HCT116 (cell line): ENCODE results near the gene ITSN1. TPM values are rescaled to one million over a fixed set of nuclear protein-coding genes. Genes with fewer than 3 reads are reported as not detected.

Experiments used
- ATAC-seq: fragments of 200-7000 bp; cut with Tn5 transposase; 2 replicates; pipeline ENCODE4 v1.9.1; 2020; ENCODE audit warnings: mild to moderate bottlenecking, moderate library complexity
- BruUV-seq: library from RNA; stranded (reverse); fragments of 400-500 nt; replicated peaks from 2 replicates; lab custom pipeline; 2021; lab: Mats Ljungman, UMichigan
- CTCF ChIA-PET: fragments of 300-600 bp; sonication (Branson Sonifier 250); formaldehyde crosslinking; loops from one replicate; lab custom pipeline; 2021; ENCODE audit warnings: antibody characterized with exemption; lab: Charles Lee
- POLR2A ChIA-PET: fragments of 300-600, 350-600 bp; sonication (Branson Sonifier 250); formaldehyde crosslinking; loops from one replicate; lab custom pipeline; 2021; ENCODE audit warnings: antibody characterized with exemption; lab: Charles Lee
- RAD21 ChIA-PET, 2 experiments: fragments of 300-600 bp; sonication (Branson Sonifier 250); formaldehyde crosslinking; loops; one replicate each; lab custom pipeline; 2023; ENCODE audit warnings: low total read pairs in 2 of 2; ENCODE audit not compliant: uncharacterized antibody in 2 of 2, unreplicated experiment in 2 of 2, low non-redundant PET in 1 of 2; lab: Charles Lee
- DNase-seq: peaks from one replicate; pipeline ENCODE4 v3.0.0-alpha.2; 2010; ENCODE audit warnings: low read depth, low spot score
- H2AFZ ChIP-seq: fragments of 200-600 bp; shearing (Covaris generic), sonication (generic); 2 replicates; pipeline ENCODE4 v1.6.1; 2017; ENCODE audit warnings: low read depth, mixed run types, mixed read lengths, antibody characterized with exemption, low read length; ENCODE audit not compliant: poor library complexity, severe bottlenecking
- H3K27ac ChIP-seq: 2 replicates; pipeline ENCODE4 v1.5.1; 2012; ENCODE audit warnings: low read depth, low read length
- H3K27me3 ChIP-seq: fragments of 200-600 bp; sonication (generic); 2 replicates; pipeline ENCODE4 v1.6.1; 2016; ENCODE audit warnings: mixed run types, low read length, mixed read lengths; ENCODE audit not compliant: insufficient read depth
- H3K36me3 ChIP-seq, 2 experiments: fragments of 200-500 bp in 1 of 2; fragments of 200-600 bp in 1 of 2; sonication (Bioruptor generic) in 1 of 2; sonication (generic) in 1 of 2; 2 replicates each; pipeline versions ENCODE4 v1.5.1 to v1.6.1; 2014 to 2016; ENCODE audit warnings: low read length in 2 of 2, inconsistent platforms in 1 of 2, mixed read lengths in 1 of 2, mixed run types in 1 of 2; ENCODE audit not compliant: insufficient read depth in 2 of 2, control insufficient read depth in 1 of 2
- H3K4me1 ChIP-seq, 2 experiments: fragments of 200-600 bp in 1 of 2; sonication (generic) in 1 of 2; 2 replicates each; pipeline versions ENCODE4 v1.5.1 to v1.6.1; 2012 to 2017; ENCODE audit warnings: low read length in 2 of 2, inconsistent platforms in 1 of 2, mild to moderate bottlenecking in 1 of 2, mixed read lengths in 1 of 2, mixed run types in 1 of 2, moderate library complexity in 1 of 2; ENCODE audit not compliant: insufficient read depth in 2 of 2, control insufficient read depth in 1 of 2
- H3K4me2 ChIP-seq: fragments of 200-600 bp; sonication (generic); 2 replicates; pipeline ENCODE4 v1.6.1; 2017; ENCODE audit warnings: mixed run types, low read length, mixed read lengths
- H3K4me3 ChIP-seq, 2 experiments: fragments of 200-600 bp in 1 of 2; sonication (generic) in 1 of 2; replicated peaks in 1 of 2; 2 replicates each; pipeline ENCODE4 v1.5.1; 2011 to 2016; ENCODE audit warnings: low read length in 2 of 2, control low read depth in 1 of 2, low read depth in 1 of 2, mild to moderate bottlenecking in 1 of 2, mixed read lengths in 1 of 2, mixed run types in 1 of 2
- H3K79me2 ChIP-seq: fragments of 200-600 bp; sonication (generic); 2 replicates; pipeline ENCODE4 v1.6.1; 2017; ENCODE audit warnings: mild to moderate bottlenecking, mixed run types, low read length, moderate library complexity, mixed read lengths; ENCODE audit not compliant: insufficient read depth
- H3K9ac ChIP-seq: fragments of 200-600 bp; sonication (generic); 2 replicates; pipeline ENCODE4 v1.6.1; 2016; ENCODE audit warnings: low read length, mixed read lengths
- H3K9me2 ChIP-seq: fragments of 200-600 bp; sonication (generic), shearing (Covaris generic); 2 replicates; pipeline ENCODE4 v1.6.1; 2017; ENCODE audit warnings: mixed run types, mild to moderate bottlenecking, moderate library complexity; ENCODE audit not compliant: insufficient read depth
- H3K9me3 ChIP-seq, 2 experiments: fragments of 200-500 bp in 1 of 2; fragments of 200-600 bp in 1 of 2; sonication (Bioruptor generic) in 1 of 2; sonication (generic) in 1 of 2; 2 replicates each; pipeline ENCODE4 v1.6.1; 2014 to 2017; ENCODE audit warnings: low read length in 2 of 2, mixed read lengths in 2 of 2, inconsistent platforms in 1 of 2, low read depth in 1 of 2, mild to moderate bottlenecking in 1 of 2, mixed run types in 1 of 2, moderate library complexity in 1 of 2; ENCODE audit not compliant: control insufficient read depth in 1 of 2, insufficient read depth in 1 of 2
- H4K20me1 ChIP-seq: fragments of 200-600 bp; sonication (generic), shearing (Covaris generic); 2 replicates; pipeline ENCODE4 v1.6.1; 2017; ENCODE audit warnings: mixed run types, mild to moderate bottlenecking, moderate library complexity; ENCODE audit not compliant: insufficient read depth
- EGR1 ChIP-seq: IDR thresholded peaks from 2 replicates; pipeline ENCODE4 v1.6.1; 2012; ENCODE audit warnings: low read depth
- ELF1 ChIP-seq: IDR thresholded peaks from 2 replicates; pipeline ENCODE4 v1.6.1; 2012; ENCODE audit warnings: low read depth, borderline replicate concordance
- EZH2phosphoT487 ChIP-seq: fragments of 200-600 bp; IDR thresholded peaks from 2 replicates; pipeline ENCODE4 v1.6.1; 2018; ENCODE audit warnings: antibody characterized with exemption, borderline replicate concordance
- FOSL1 ChIP-seq: IDR thresholded peaks from 2 replicates; pipeline ENCODE4 v1.6.1; 2012; ENCODE audit warnings: low read depth
- JUND ChIP-seq: IDR thresholded peaks from 2 replicates; pipeline ENCODE4 v1.6.1; 2012
- MAX ChIP-seq: IDR thresholded peaks from 2 replicates; pipeline ENCODE4 v1.6.1; 2012
- POLR2A ChIP-seq: IDR thresholded peaks from 2 replicates; pipeline ENCODE4 v1.7.0; 2011; ENCODE audit warnings: borderline replicate concordance; ENCODE audit not compliant: insufficient read depth, insufficient read length; ENCODE audit errors: extremely low read depth
- POLR2AphosphoS5 ChIP-seq: IDR thresholded peaks from 2 replicates; pipeline ENCODE4 v1.6.1; 2011; ENCODE audit warnings: mild to moderate bottlenecking, low read depth, low read length, moderate library complexity
- RAD21 ChIP-seq: IDR thresholded peaks from 2 replicates; pipeline ENCODE4 v1.6.1; 2012; ENCODE audit warnings: low read depth, mild to moderate bottlenecking
- SIN3A ChIP-seq: IDR thresholded peaks from 2 replicates; pipeline ENCODE4 v1.6.1; 2012; ENCODE audit warnings: low read depth
- SP1 ChIP-seq: IDR thresholded peaks from 2 replicates; pipeline ENCODE4 v1.6.1; 2012; ENCODE audit warnings: low read depth
- TCF7L2 ChIP-seq: IDR thresholded peaks from 2 replicates; pipeline ENCODE4 v1.7.0; 2011; ENCODE audit warnings: borderline replicate concordance, inconsistent platforms; ENCODE audit not compliant: insufficient read depth, insufficient read length; ENCODE audit errors: extremely low read depth
- YY1 ChIP-seq: IDR thresholded peaks from 2 replicates; pipeline ENCODE4 v1.6.1; 2011; ENCODE audit warnings: low read length, low read depth, moderate library complexity, mild to moderate bottlenecking; ENCODE audit not compliant: insufficient replicate concordance; ENCODE audit errors: extremely low read depth
- ZFX ChIP-seq: fragments of 450-650 bp; IDR thresholded peaks from 2 replicates; pipeline ENCODE4 v1.6.1; 2017
- ZNF274 ChIP-seq: fragments of 200-500 bp; sonication (Bioruptor generic); IDR thresholded peaks from 2 replicates; pipeline ENCODE4 v1.6.1; 2014; ENCODE audit warnings: mild to moderate bottlenecking, low read depth, low read length, inconsistent platforms
- intact Hi-C: fragments of 100-400 bp; cut with micrococcal nuclease; formaldehyde crosslinking; loops from 2 replicates; pipeline ENCODE4 v1.10.0; 2022
- total RNA-seq: library from RNA; stranded (reverse); gene quantifications from one replicate; pipeline ENCODE4 v1.2.1, GENCODE V29; 2021; ENCODE audit not compliant: unreplicated experiment
- TF ChIP-seq, protein P1 (sequence below): IDR thresholded peaks from 2 replicates; pipeline ENCODE4 v1.6.1; 2012
- TF ChIP-seq, protein P2 (sequence below), 3 experiments: fragments of 200-600 bp in 1 of 3; sonication (generic) in 1 of 3; IDR thresholded peaks in 2 of 3; conservative IDR thresholded peaks in 1 of 3; 2 replicates each; pipeline ENCODE4 v1.5.1; 2012 to 2017; ENCODE audit warnings: low read depth in 2 of 3, low read length in 2 of 3, antibody characterized with exemption in 1 of 3, borderline replicate concordance in 1 of 3, control low read depth in 1 of 3, mild to moderate bottlenecking in 1 of 3, mixed read lengths in 1 of 3, mixed run types in 1 of 3, moderate library complexity in 1 of 3; ENCODE audit not compliant: insufficient read depth in 1 of 3
- TF ChIP-seq, protein P3 (sequence below): IDR thresholded peaks from 2 replicates; pipeline ENCODE4 v1.6.1; 2012; ENCODE audit warnings: low read depth
- TF ChIP-seq, protein P4 (sequence below): IDR thresholded peaks from 2 replicates; pipeline ENCODE4 v1.6.1; 2011; ENCODE audit warnings: mild to moderate bottlenecking, low read length, moderate library complexity; ENCODE audit not compliant: insufficient replicate concordance; ENCODE audit errors: extremely low read depth

The ITSN1 gene
- total RNA-seq, 1 experiment from 2014 or later = 25.8 TPM

DNA sequence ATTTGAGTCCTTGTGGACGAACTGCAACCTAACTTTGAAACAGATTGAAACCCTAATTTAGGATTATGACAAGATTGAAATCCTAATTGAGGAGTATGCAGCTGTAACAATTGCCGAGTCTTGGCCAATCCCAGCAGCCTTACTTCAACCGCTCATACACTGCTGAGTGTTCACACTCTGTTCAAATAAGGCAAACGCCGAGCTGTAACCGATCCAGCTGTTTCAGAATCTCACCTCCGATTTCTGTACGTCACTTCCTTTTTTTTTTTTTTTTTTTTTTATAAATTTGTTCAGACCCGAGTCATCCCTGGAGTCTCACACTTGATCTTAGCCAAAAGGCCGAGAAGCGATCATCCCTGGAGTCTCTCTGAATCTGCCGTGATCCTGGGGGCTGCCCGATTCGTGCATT lies 295.6 kb downstream of the ITSN1 start:
- Histone ChIP-seq H3K4me3 (no peak overlapping the region), H3K4me2 (no peak overlapping the region), H3K27me3 (no peaks in the 10 kb centered on the region), H3K9me3 (no peaks in the 10 kb centered on the region), H3K9me2 (no peaks in the 10 kb centered on the region), H3K27ac (no peak overlapping the region), H2AFZ (no peak overlapping the region), H4K20me1 (no peaks in the 10 kb centered on the region), H3K36me3 (no peaks in the 10 kb centered on the region), H3K9ac (no peak overlapping the region), H3K79me2 (no peaks in the 10 kb centered on the region), H3K4me1 (no peaks in the 10 kb centered on the region)
- no peak for TF ChIP-seq EZH2phosphoT487
- no peak for TF ChIP-seq TCF7L2
- no peak for TF ChIP-seq YY1
- no peak for TF ChIP-seq SIN3A
- no peak for TF ChIP-seq ELF1
- TF ChIP-seq MAX = no peak
- TF ChIP-seq RAD21 = no peak
- no peak for TF ChIP-seq ZNF274
- TF ChIP-seq, protein P1, sequence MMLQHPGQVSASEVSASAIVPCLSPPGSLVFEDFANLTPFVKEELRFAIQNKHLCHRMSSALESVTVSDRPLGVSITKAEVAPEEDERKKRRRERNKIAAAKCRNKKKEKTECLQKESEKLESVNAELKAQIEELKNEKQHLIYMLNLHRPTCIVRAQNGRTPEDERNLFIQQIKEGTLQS = no peak
- no peak for TF ChIP-seq EGR1
- TF ChIP-seq, protein P2, sequence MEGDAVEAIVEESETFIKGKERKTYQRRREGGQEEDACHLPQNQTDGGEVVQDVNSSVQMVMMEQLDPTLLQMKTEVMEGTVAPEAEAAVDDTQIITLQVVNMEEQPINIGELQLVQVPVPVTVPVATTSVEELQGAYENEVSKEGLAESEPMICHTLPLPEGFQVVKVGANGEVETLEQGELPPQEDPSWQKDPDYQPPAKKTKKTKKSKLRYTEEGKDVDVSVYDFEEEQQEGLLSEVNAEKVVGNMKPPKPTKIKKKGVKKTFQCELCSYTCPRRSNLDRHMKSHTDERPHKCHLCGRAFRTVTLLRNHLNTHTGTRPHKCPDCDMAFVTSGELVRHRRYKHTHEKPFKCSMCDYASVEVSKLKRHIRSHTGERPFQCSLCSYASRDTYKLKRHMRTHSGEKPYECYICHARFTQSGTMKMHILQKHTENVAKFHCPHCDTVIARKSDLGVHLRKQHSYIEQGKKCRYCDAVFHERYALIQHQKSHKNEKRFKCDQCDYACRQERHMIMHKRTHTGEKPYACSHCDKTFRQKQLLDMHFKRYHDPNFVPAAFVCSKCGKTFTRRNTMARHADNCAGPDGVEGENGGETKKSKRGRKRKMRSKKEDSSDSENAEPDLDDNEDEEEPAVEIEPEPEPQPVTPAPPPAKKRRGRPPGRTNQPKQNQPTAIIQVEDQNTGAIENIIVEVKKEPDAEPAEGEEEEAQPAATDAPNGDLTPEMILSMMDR (IDR thresholded peaks at IDR 0.05 in 2 of 3, conservative IDR thresholded peaks at IDR 0.05 in 1 of 3; ENCODE audit: borderline replicate concordance in 1 of 3, insufficient read depth in 1 of 3, low read depth in 2 of 3, low read length in 2 of 3) = no peak
- TF ChIP-seq JUND = no peak
- TF ChIP-seq, protein P3, sequence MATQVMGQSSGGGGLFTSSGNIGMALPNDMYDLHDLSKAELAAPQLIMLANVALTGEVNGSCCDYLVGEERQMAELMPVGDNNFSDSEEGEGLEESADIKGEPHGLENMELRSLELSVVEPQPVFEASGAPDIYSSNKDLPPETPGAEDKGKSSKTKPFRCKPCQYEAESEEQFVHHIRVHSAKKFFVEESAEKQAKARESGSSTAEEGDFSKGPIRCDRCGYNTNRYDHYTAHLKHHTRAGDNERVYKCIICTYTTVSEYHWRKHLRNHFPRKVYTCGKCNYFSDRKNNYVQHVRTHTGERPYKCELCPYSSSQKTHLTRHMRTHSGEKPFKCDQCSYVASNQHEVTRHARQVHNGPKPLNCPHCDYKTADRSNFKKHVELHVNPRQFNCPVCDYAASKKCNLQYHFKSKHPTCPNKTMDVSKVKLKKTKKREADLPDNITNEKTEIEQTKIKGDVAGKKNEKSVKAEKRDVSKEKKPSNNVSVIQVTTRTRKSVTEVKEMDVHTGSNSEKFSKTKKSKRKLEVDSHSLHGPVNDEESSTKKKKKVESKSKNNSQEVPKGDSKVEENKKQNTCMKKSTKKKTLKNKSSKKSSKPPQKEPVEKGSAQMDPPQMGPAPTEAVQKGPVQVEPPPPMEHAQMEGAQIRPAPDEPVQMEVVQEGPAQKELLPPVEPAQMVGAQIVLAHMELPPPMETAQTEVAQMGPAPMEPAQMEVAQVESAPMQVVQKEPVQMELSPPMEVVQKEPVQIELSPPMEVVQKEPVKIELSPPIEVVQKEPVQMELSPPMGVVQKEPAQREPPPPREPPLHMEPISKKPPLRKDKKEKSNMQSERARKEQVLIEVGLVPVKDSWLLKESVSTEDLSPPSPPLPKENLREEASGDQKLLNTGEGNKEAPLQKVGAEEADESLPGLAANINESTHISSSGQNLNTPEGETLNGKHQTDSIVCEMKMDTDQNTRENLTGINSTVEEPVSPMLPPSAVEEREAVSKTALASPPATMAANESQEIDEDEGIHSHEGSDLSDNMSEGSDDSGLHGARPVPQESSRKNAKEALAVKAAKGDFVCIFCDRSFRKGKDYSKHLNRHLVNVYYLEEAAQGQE = no peak
- TF ChIP-seq POLR2A = no peak
- no peak for TF ChIP-seq SP1
- no peak for TF ChIP-seq POLR2AphosphoS5
- TF ChIP-seq, protein P4, sequence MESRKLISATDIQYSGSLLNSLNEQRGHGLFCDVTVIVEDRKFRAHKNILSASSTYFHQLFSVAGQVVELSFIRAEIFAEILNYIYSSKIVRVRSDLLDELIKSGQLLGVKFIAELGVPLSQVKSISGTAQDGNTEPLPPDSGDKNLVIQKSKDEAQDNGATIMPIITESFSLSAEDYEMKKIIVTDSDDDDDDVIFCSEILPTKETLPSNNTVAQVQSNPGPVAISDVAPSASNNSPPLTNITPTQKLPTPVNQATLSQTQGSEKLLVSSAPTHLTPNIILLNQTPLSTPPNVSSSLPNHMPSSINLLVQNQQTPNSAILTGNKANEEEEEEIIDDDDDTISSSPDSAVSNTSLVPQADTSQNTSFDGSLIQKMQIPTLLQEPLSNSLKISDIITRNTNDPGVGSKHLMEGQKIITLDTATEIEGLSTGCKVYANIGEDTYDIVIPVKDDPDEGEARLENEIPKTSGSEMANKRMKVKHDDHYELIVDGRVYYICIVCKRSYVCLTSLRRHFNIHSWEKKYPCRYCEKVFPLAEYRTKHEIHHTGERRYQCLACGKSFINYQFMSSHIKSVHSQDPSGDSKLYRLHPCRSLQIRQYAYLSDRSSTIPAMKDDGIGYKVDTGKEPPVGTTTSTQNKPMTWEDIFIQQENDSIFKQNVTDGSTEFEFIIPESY = no peak
- no peak for TF ChIP-seq ZFX
- no peak for TF ChIP-seq FOSL1
- ChIA-PET POLR2A (interaction anchor here (1.4 to 1.6 kb wide), 2 partner anchors 10 kb away, joined by 4 to 5 read pairs; no protein-coding TSS in a partner anchor), RAD21 (no interaction called here), CTCF (interaction anchor here (0.9 to 1.3 kb wide), 3 partner anchors 14 to 410 kb away, joined by 3 to 4 read pairs (median 4); no protein-coding TSS in a partner anchor)
- DNase-seq (no peak), ATAC-seq (no peak)
- intact Hi-C loops = no loop called here
- BruUV-seq = no TSS peak
